Choroid plexus epithelial cell (primary cell): Measurements from ENCODE around the gene AIM2.
"Not testable (repeated sequence)": the region's sequence is repeated elsewhere in the genome, so short reads cannot be mapped to it uniquely, and the experiment has no call there.

Experiments
- DNase-seq: peaks from one replicate; pipeline ENCODE4 v3.0.0-alpha.2; 2010; ENCODE audit warnings: low read depth
- H3K4me3 ChIP-seq: 2 replicates; pipeline ENCODE4 v1.5.1; 2011; ENCODE audit warnings: low read depth, mild to moderate bottlenecking, control low read depth, low read length, moderate library complexity
- TF ChIP-seq, protein P1 (sequence below): conservative IDR thresholded peaks from 2 replicates; pipeline ENCODE4 v1.5.1; 2011; ENCODE audit warnings: low read depth, mild to moderate bottlenecking, control low read depth, inconsistent platforms, low read length, moderate library complexity

AIM2 gene

DNA sequence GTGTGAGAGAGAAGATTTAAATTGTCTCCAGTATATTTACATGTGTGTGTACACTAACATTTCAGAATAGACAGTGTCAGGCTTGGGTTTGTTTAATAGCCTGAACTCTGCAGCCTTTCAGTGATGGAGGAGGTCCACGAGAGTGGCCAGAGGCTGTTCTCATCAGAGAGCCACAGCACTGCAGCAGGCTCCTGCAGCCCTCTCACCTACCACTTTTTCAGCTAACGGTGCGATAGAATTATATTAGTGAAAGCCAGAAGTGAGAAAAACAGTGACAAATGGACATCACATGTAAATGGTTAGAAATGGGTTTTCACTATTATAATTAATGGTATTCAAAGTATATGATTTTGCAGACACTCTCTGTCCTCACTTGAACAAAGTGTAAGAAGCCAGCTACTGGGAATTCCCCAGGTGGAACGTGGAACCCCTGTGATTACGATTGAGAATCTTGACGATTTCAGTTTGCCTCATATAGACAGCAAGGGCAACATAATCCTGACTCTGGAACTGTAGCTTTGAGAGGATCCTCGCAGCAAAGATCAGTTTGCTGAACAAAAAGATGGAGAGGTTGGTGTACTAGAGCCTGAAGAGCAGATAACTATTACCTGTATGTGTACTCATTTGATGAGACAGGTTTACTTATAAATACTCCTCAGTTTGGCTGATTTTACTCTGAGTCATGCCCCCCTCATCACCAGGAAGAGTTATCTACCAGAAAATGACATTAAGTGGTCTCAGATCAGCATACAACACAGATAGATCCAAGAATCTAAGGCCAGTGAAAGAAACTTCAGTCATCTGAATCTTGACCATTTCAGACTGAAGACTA lies 35.5 kb downstream of the AIM2 start:
- TF ChIP-seq, protein P1, sequence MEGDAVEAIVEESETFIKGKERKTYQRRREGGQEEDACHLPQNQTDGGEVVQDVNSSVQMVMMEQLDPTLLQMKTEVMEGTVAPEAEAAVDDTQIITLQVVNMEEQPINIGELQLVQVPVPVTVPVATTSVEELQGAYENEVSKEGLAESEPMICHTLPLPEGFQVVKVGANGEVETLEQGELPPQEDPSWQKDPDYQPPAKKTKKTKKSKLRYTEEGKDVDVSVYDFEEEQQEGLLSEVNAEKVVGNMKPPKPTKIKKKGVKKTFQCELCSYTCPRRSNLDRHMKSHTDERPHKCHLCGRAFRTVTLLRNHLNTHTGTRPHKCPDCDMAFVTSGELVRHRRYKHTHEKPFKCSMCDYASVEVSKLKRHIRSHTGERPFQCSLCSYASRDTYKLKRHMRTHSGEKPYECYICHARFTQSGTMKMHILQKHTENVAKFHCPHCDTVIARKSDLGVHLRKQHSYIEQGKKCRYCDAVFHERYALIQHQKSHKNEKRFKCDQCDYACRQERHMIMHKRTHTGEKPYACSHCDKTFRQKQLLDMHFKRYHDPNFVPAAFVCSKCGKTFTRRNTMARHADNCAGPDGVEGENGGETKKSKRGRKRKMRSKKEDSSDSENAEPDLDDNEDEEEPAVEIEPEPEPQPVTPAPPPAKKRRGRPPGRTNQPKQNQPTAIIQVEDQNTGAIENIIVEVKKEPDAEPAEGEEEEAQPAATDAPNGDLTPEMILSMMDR = no peak
- DNase-seq = no peak
- H3K4me3 ChIP-seq = no peak overlapping the region

GRCh38 chr1:159040206-159040605 lies 36.4 kb downstream of the AIM2 start:
- TF ChIP-seq, protein P1 = no peak
- peak; percentile 75 for DNase-seq
- no peak overlapping the region for H3K4me3 ChIP-seq

- peak; percentile 85 for DNase-seq
- H3K4me3 ChIP-seq = no peak overlapping the region
- TF ChIP-seq, protein P1 = no peak
Observed at GRCh38 chr1:159030877-159031447, 45.6 kb downstream of the AIM2 start.

GRCh38 chr1:159030311-159030710 lies 46.3 kb downstream of the AIM2 start:
- TF ChIP-seq, protein P1 = no peak
- DNase-seq = no peak
- no peak overlapping the region for H3K4me3 ChIP-seq

GRCh38 chr1:159026841-159027240 lies 49.7 kb downstream of the AIM2 start:
- DNase-seq = not testable (repeated sequence)

GRCh38 chr1:159025043-159025442 lies 51.5 kb downstream of the AIM2 start:
- TF ChIP-seq, protein P1 = no peak
- H3K4me3 ChIP-seq = no peak overlapping the region
- DNase-seq = no peak

More at GRCh38 chr1:159026841-159027240, 49.7 kb downstream of the AIM2 start:
- not testable (repeated sequence) for H3K4me3 ChIP-seq

GRCh38 chr1:159023723-159024122 lies 52.8 kb downstream of the AIM2 start:
- TF ChIP-seq, protein P1 = no peak
- DNase-seq = no peak
- H3K4me3 ChIP-seq = no peak overlapping the region
